ENCODE results near the gene SCGB1D1.

SCGB1D1 gene

DNA sequence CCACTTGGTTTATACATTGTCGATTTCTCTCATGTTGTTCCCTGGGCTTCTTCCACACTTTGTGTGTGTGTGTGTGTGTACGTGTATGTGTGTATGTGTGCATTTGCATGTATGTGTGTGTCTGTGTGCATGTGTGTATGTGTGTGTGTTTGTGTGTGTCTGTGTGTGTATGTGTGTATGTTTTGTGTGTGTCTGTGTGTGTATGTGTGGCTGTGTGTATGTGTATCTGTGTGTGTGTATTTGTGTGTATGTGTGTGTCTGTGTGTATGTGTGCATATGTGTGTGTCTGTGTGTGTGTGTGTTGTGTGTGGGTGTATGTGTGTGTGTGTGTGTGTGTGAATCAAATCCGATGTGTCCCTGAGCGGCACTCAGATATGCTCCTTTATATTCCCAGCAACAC lies 47.5 kb downstream of the SCGB1D1 start:
- no peak for DNase-seq

DNA sequence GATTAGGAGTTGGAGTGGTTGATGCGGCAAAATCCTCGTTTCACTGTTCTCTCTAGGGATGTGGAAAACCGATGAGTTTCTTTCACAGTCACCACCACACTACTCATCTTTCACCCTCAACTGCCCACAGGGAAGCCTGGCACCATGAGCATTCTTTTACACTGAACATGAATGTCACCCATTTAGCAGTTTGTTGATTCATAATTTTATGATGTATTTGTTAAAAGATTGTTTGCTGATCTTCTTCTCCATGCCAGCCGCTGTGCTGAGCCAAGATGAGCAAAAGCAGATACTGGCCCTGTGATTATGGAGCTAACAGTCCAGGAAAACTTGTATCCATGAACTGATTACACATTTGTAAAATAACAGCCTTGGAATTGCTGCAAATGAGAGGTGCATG lies 48.1 kb downstream of the SCGB1D1 start:
- no peak for DNase-seq

DNA sequence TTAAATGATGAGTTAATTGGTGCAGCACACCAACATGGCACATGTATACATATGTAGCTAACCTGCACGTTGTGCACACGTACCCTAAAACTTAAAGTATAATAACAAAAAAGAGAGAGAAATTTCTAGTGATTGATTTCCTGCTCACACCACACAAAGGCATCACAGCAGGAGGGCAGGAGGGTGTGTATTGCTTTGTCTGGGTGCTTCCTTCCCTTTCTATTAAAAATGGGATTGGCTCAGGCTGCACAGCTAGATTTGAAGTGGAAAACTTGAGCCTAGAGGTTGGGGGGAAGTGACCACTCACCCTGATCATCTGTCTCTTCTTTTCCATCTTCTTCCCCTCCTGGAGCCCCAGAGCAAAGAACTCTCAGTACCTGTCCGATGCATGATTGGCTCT lies 51.1 kb downstream of the SCGB1D1 start:
- DNase-seq = no peak

DNA sequence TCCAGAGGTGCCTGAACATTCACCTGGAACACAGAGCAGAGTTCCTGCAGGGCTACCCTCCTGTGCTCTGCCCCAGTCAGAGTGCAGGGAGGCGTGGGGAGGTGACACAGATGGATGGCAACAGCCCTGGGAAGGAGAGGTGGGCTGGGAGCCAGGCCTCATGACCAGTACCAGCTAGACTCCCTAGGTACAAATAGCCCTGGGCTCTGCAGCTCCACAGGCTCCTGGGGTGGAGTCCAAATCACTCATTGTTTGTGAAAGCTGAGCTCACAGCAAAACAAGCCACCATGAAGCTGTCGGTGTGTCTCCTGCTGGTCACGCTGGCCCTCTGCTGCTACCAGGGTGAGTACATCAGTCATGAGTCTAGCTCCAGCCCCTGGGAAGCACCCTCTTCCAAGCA lies 52.0 kb downstream of the SCGB1D1 start, which contains the start of gene SCGB1D2:
SCGB1D2 (plus strand) TSS at position 219 of the 400 bp plus-strand sequence; CDS start at position 288, 69 bp downstream.
- no peak for DNase-seq

Data from activated CD4-positive, alpha-beta T cell treated with anti-CD3 and anti-CD28 coated beads, Interleukin-2, amount 50 U/mL, for 1 hour (primary cell).